HG02642 (cell line): ENCODE results near the gene RNF220.
"Not testable (repeated sequence)": the region's sequence is repeated elsewhere in the genome, so short reads cannot be mapped to it uniquely, and the experiment has no call there.

Source experiments
- ATAC-seq: cut with Tn5 transposase; IDR thresholded peaks from one replicate; pipeline ENCODE4 v1.9.1; 2021; ENCODE audit warnings: mild to moderate bottlenecking; ENCODE audit not compliant: unreplicated experiment, poor library complexity

Gene RNF220

GRCh38 chr1:44688760-44689446, 283.8 kb downstream of the RNF220 start:
- ATAC-seq = no peak

- no peak for ATAC-seq
Measured at GRCh38 chr1:44689447-44689765, 284.4 kb downstream of the RNF220 start.

- ATAC-seq = no peak
Measured at GRCh38 chr1:44693159-44693558, 288.1 kb downstream of the RNF220 start.

- ATAC-seq = no peak
Measured at GRCh38 chr1:44693900-44694299, 288.8 kb downstream of the RNF220 start.

GRCh38 chr1:44694863-44695478, 289.9 kb downstream of the RNF220 start:
- peak; percentile 65 for ATAC-seq

- ATAC-seq = no peak
Measured at GRCh38 chr1:44695671-44696070, 290.6 kb downstream of the RNF220 start.

GRCh38 chr1:44696101-44696500, 291.0 kb downstream of the RNF220 start:
- no peak for ATAC-seq

GRCh38 chr1:44696789-44697345, 291.8 kb downstream of the RNF220 start:
- peak; percentile 44 for ATAC-seq

GRCh38 chr1:44698138-44698537, 293.1 kb downstream of the RNF220 start:
- no peak for ATAC-seq

GRCh38 chr1:44699375-44699774, 294.3 kb downstream of the RNF220 start:
- ATAC-seq = not testable (repeated sequence)

GRCh38 chr1:44700573-44700972, 295.5 kb downstream of the RNF220 start:
- no peak for ATAC-seq

GRCh38 chr1:44701141-44701573, 296.1 kb downstream of the RNF220 start:
- ATAC-seq = no peak
